ENCODE results near the gene DDX51.

DDX51 gene

DNA sequence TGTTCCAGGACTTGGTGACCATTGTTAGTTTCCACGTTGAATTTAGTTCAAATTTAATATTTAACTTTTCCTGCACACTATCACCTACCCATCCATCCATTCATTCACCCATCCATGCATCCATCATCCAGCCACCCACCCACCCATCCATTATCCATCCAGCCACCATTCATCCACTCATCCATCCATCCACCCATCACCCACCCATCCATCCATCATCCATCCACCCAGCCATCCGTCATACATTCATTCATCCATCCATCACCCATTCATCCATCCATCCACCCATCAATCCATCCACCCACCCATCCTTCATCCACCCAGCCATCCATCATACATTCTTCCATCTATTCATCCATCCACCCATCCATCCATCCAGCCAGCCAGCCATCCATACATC, 22.0 kb upstream of the DDX51 start:
- DNase-seq (ENCODE audit: low spot score): no peak

DNA sequence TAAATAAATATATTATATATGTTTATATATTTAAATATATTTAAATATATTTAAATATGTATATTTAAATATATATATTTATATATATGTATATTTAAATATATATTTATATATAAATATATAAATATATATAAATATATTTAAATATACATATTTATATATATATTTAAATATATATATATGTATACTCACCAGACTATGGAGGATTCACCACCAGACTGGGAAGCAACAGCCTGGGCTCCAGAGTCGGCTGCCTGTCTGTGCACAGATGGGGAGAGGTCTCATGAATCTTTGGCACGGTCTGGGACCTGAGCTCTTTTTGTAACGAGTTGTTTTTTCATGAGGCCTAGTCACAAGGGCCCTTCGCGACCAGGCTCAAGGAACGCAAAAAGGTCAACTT, 21.5 kb upstream of the DDX51 start:
- no peak for DNase-seq (ENCODE audit: low spot score)

DNA sequence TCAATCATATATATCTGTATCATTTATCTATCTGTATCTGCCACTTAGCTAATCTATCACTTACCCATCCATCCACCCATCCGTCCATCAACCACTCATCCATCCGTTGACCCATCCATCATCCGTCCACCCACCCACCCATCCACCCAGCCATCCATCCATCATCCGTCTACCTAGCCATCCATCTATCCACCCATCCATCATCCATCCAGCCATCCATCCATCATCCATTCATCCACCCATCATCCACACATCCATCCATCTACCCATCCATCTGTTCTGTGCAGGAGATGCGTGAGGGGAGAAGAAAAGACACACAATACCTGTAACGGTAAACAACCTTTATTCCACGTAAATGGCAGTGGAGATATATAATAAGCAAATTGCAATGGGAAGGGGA, 20.3 kb upstream of the DDX51 start:
- DNase-seq (ENCODE audit: low spot score): no peak

GRCh38 chr12:132163911-132164288, 19.8 kb upstream of the DDX51 start:
- DNase-seq (ENCODE audit: low spot score): no peak

- DNase-seq (ENCODE audit: low spot score): no peak
These were observed 19.2 kb upstream of the DDX51 start for GRCh38 chr12:132163041-132163910.

- no peak for DNase-seq (ENCODE audit: low spot score)
These were observed 18.5 kb upstream of the DDX51 start for GRCh38 chr12:132162508-132163031.

DNA sequence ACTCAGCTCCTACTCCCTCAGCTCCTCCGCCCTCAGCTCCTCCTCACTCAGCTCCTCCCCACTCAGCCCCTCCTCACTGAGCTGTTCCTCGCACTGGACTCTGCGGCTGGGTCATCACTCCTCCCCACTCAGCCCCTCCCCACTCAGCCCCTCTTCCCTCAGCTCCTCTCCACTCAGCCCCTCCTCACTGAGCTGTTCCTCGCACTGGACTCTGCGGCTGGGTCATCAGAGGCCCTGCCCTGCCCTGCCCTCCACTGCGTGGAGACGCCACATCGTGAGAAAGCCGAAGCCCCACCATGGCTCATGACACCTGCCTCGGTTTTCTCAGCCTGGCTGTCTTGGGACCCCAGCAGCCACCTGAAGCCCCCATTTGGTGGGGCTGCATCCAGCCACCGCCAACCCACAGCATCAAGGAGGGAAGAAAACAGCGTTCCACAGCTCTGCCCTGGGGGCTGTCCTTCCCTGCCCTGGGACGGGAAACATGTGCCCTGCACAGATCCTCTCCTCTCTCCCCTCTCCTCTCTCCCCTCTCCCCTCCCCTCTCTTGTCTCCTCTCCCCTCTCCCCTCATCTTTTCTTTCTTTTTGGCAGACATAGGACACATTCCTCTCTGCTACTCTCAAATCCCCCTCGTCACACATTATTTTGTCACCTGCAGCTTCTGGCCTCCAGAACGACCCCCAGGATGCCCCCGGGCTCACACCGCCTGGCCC, 17.8 kb upstream of the DDX51 start:
- DNase-seq (ENCODE audit: low spot score): no peak

DNA sequence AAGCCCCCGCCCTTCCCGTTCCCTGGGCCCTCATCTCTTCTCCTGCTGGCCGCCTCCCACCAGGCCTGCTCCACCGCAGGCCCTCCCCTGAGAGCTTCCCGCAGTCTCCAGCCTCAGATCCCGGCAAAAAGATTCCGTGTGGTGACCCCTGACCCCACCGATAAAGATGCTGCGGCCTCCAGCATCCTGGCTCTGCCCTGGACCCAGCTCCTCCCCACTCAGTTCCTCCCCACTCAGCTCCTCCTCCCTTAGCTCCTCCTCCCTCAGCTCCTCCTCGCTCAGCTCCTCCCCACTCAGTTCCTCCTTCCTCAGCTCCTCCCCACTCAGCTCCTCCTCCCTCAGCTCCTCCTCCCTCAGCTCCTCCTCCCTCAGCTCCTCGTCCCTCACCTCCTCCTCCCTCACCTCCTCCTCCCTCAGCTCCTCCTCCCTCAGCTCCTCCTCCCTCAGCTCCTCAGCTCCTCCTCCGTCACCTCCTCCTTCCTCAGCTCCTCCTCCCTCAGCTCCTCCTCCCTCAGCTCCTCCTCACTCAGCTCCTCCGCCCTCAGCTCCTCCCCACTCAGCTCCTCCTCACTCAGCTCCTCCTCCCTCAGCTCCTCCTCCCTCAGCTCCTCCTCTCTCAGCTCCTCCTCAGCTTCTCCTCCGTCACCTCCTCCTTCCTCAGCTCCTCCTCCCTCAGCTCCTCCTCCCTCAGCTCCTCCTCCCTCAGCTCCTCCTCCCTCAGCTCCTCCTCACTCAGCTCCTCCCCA, 17.1 kb upstream of the DDX51 start:
- DNase-seq (ENCODE audit: low spot score): no peak

DNA sequence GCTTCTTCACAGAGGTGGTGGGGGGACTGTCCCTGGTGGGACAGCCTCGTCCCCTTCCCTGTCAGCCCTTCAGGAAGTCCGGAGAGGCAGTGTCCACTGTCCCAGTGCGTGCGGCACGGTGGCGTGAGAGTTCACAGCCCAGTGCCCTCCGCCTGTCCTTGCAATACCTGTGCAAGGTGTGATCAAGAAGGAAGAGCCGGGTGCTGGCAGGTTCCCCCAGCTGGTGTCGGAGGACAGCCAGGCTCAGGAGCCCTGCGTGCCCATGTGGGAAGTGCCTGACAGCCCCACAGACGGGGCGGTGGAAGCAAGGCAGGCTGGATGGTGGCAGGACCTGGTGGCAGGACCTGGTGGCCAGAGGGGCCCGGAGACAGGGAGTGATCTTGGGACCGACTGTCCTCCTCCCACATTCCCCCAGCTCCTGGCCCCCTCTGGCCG, 16.5 kb upstream of the DDX51 start:
- no peak for DNase-seq (ENCODE audit: low spot score)

GRCh38 chr12:132160016-132160415, 15.9 kb upstream of the DDX51 start:
- no peak for DNase-seq (ENCODE audit: low spot score)

GRCh38 chr12:132159555-132160003, 15.5 kb upstream of the DDX51 start:
- DNase-seq (ENCODE audit: low spot score): no peak

DNA sequence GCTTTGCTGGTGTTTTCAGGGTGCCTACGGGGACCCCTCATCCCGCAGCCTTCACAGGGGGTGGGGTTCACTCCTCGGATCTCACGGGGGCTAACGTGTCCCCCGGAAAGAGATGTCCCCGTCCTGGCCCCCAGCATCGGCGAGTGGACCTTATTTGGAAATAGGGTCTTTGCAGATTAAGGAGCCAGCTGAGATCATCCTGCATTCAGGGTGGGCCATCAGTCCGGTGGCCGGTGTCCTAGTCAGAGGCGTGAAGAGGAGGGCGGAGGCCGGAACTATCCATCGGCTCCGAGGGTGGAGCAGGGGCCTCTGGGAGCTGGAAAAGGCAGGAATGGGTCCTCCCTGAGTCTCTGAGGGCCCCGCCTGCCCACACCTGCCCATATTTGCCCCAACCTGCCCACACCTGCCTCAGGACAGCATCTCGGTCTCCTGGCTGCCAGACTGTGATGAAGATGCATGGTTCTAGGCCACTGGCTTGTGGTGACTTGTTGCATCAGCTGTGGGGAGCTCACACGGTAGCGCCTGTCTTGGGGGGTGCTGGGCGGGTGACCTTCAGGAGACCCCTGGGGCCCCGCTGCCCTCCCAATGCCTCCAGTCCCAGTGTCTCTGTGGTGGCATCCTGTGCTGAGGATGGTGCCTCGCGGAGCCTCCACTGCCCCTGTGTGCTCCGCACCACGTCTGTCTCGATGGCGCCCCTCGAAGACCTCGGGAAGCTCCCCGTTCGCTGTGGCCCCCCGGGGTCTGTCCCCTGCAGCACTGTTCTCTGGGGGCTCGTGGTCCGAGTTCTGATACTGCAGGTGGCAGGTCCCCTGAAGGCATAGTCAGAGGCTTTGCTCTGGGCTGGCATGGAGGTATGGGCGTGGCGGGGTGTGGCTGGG, 14.8 kb upstream of the DDX51 start:
- DNase-seq (ENCODE audit: low spot score): no peak

- no peak for DNase-seq (ENCODE audit: low spot score)
These were observed 13.8 kb upstream of the DDX51 start for GRCh38 chr12:132157733-132158409.

GRCh38 chr12:132156573-132157325, 12.6 kb upstream of the DDX51 start:
- no peak for DNase-seq (ENCODE audit: low spot score)

GRCh38 chr12:132155771-132156572, 11.9 kb upstream of the DDX51 start:
- DNase-seq (ENCODE audit: low spot score): no peak

DNA sequence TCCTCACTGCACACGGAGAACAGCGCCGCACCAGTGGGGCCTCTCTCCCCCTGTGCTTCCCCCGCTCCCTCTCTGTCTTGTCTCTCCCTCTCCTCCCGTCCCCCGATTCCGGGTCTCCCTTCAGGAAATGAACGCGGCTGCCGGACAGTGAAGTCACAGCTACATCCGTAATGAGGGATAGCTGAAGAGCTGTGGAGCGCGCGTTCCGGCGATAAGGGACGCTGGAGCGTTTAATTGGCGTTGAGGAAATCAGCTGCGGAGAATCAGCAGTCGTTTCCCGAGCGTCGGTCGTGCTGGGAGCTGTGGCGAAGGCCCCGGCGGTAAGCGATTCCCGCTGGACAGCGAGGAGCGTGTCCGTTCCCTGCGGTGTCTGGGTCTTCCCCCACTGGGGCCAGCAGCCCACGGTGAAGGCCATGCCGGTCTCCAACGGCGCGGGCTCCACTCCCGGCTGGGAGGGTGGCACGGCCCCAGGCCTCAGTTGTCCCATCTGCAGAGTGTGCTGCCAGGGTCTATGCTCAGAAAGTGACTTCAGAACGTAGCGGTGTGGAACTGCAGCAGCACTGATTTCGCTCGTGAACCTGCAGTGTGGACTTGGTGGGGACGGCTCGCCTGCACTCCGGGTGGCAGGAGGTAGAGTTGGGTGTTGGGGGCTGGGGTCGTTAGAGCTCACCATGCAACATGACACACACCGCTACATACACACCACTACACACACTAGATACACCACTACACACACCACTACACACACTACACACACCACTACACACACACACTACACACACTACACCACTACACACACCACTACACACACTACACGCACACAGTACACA, 11.0 kb upstream of the DDX51 start:
- DNase-seq (ENCODE audit: low spot score): no peak

- DNase-seq (ENCODE audit: low spot score): no peak
These were observed 10.2 kb upstream of the DDX51 start for GRCh38 chr12:132154341-132154761.
